GM23338 (cell line): Measurements from ENCODE around the gene PPP1R15B. TPM values are rescaled to one million over a fixed set of nuclear protein-coding genes. Genes with fewer than 3 reads are reported as not detected.

Experiments
- ATAC-seq: fragments of 200-7000 bp; cut with Tn5 transposase; 3 replicates; pipeline ENCODE4 v1.9.1; 2020
- DNase-seq: peaks from one replicate; pipeline ENCODE4 v3.0.0-alpha.2; 2015; ENCODE audit warnings: low spot score
- H2AFZ ChIP-seq: fragments of 200-600 bp; sonication (generic); 2 replicates; pipeline ENCODE4 v1.8.0; 2016; ENCODE audit warnings: antibody characterized with exemption, mild to moderate bottlenecking, moderate library complexity
- H3F3A ChIP-seq: fragments of 200-600 bp; sonication (generic); replicated peaks from 2 replicates; pipeline ENCODE4 v1.8.0; 2017; ENCODE audit warnings: antibody characterized with exemption, mixed run types, low read depth
- H3K27ac ChIP-seq: fragments of 200-600 bp; sonication (generic); 2 replicates; pipeline ENCODE4 v1.6.1; 2016; ENCODE audit warnings: low read depth
- H3K27me3 ChIP-seq: fragments of 200-600 bp; sonication (generic); 2 replicates; pipeline ENCODE4 v1.8.0; 2016; ENCODE audit warnings: mild to moderate bottlenecking, mixed run types, moderate library complexity; ENCODE audit not compliant: insufficient read depth
- H3K36me3 ChIP-seq: fragments of 200-600 bp; sonication (generic); 2 replicates; pipeline ENCODE4 v1.8.0; 2016; ENCODE audit warnings: mild to moderate bottlenecking; ENCODE audit not compliant: insufficient read depth
- H3K4me1 ChIP-seq: fragments of 200-600 bp; sonication (generic); 2 replicates; pipeline ENCODE4 v1.8.0; 2016; ENCODE audit warnings: mild to moderate bottlenecking, moderate library complexity; ENCODE audit not compliant: insufficient read depth
- H3K4me2 ChIP-seq: fragments of 200-600 bp; sonication (generic); 2 replicates; pipeline ENCODE4 v1.7.1; 2017; ENCODE audit warnings: mixed run types
- H3K4me3 ChIP-seq: fragments of 200-600 bp; sonication (generic); 2 replicates; pipeline ENCODE4 v1.6.1; 2016; ENCODE audit warnings: mixed run types
- H3K79me2 ChIP-seq: fragments of 200-600 bp; sonication (generic); replicated peaks from 2 replicates; pipeline ENCODE4 v1.8.0; 2017; ENCODE audit warnings: mild to moderate bottlenecking; ENCODE audit not compliant: insufficient read depth
- H3K9me2 ChIP-seq: fragments of 200-600 bp; sonication (generic); 2 replicates; pipeline ENCODE4 v1.8.0; 2017; ENCODE audit not compliant: insufficient read depth
- H4K20me1 ChIP-seq: fragments of 200-600 bp; sonication (generic); replicated peaks from 2 replicates; pipeline ENCODE4 v1.8.0; 2017; ENCODE audit warnings: mild to moderate bottlenecking; ENCODE audit not compliant: insufficient read depth
- H3K27ac Mint-ChIP-seq: 2 replicates; pipeline ENCODE4 v1.8.0; 2020; ENCODE audit warnings: inconsistent platforms, mild to moderate bottlenecking, moderate library complexity, mixed read lengths
- H3K27me3 Mint-ChIP-seq: 3 replicates; pipeline ENCODE4 v1.8.0; 2022; ENCODE audit warnings: low read depth, mild to moderate bottlenecking, moderate library complexity, mixed read lengths, inconsistent platforms; ENCODE audit not compliant: insufficient read depth, poor library complexity
- H3K36me3 Mint-ChIP-seq: 3 replicates; pipeline ENCODE4 v1.8.0; 2021; ENCODE audit warnings: low read depth, mild to moderate bottlenecking, inconsistent platforms, moderate library complexity, mixed read lengths
- H3K4me1 Mint-ChIP-seq: 3 replicates; pipeline ENCODE4 v1.8.0; 2020; ENCODE audit warnings: mild to moderate bottlenecking, inconsistent platforms, mixed read lengths
- H3K4me3 Mint-ChIP-seq: 3 replicates; pipeline ENCODE4 v1.8.0; 2021; ENCODE audit warnings: moderate library complexity, mild to moderate bottlenecking, inconsistent platforms, mixed read lengths
- H3K9me3 Mint-ChIP-seq: 3 replicates; pipeline ENCODE4 v1.8.0; 2020; ENCODE audit warnings: moderate library complexity, mild to moderate bottlenecking, inconsistent platforms, mixed read lengths
- CREB1 ChIP-seq: fragments of 250-450 bp; sonication (Bioruptor Pico); IDR thresholded peaks from 2 replicates; pipeline ENCODE4 v1.5.0; 2020; ENCODE audit warnings: low read depth, mild to moderate bottlenecking, moderate library complexity
- EZH2 ChIP-seq: fragments of 200-600 bp; sonication (generic); IDR thresholded peaks from one replicate; pipeline ENCODE4 v1.8.0; 2017; ENCODE audit warnings: antibody characterized with exemption, mild to moderate bottlenecking, low read depth; ENCODE audit not compliant: unreplicated experiment
- EZH2phosphoT487 ChIP-seq: fragments of 200-600 bp; sonication (generic); IDR thresholded peaks from one replicate; pipeline ENCODE4 v1.8.1; 2018; ENCODE audit warnings: antibody characterized with exemption; ENCODE audit not compliant: unreplicated experiment
- JUNB ChIP-seq: IDR thresholded peaks from one replicate; pipeline ENCODE4 v1.6.1; 2016; ENCODE audit warnings: antibody characterized with exemption; ENCODE audit not compliant: unreplicated experiment
- NANOG ChIP-seq: IDR thresholded peaks from 2 replicates; pipeline ENCODE4 v1.6.1; 2016; ENCODE audit warnings: antibody characterized with exemption, borderline replicate concordance
- POLR2AphosphoS5 ChIP-seq: IDR thresholded peaks from 2 replicates; pipeline ENCODE4 v1.6.1; 2016; ENCODE audit warnings: antibody characterized with exemption, low read depth
- REST ChIP-seq: IDR thresholded peaks from one replicate; pipeline ENCODE4 v1.6.1; 2018; ENCODE audit warnings: antibody characterized with exemption; ENCODE audit not compliant: unreplicated experiment
- STAT1 ChIP-seq: IDR thresholded peaks from one replicate; pipeline ENCODE4 v1.6.1; 2016; ENCODE audit warnings: antibody characterized with exemption; ENCODE audit not compliant: unreplicated experiment
- ZNF114 ChIP-seq: fragments of 250-450 bp; sonication (Bioruptor Pico); IDR thresholded peaks from 2 replicates; pipeline ENCODE4 v1.5.0; 2020; ENCODE audit warnings: mild to moderate bottlenecking, moderate library complexity
- polyA plus RNA-seq: library from polyadenylated mRNA; unstranded; fragments of >200 nt; fragmentation: Nextera tagmentation; extraction: Ambion mirVana; gene quantifications from 2 replicates; pipeline ENCODE4 v1.2.1, GENCODE V29; 2016
- total RNA-seq: library from RNA; depleted of rRNA; stranded (reverse); fragments of >200 nt; shearing (Covaris generic); gene quantifications from 2 replicates; pipeline ENCODE4 v1.2.3, GENCODE V29; 2014
- TF ChIP-seq, protein P1 (sequence below), 2 experiments: fragments of 200-600 bp in 1 of 2; sonication (generic) in 1 of 2; conservative IDR thresholded peaks; 2 replicates each; pipeline versions ENCODE4 v1.5.1 to v1.6.1; 2016 to 2017; ENCODE audit warnings: antibody characterized with exemption in 2 of 2, low read depth in 2 of 2, mild to moderate bottlenecking in 2 of 2, moderate library complexity in 1 of 2

The PPP1R15B gene
- total and polyA plus RNA-seq, 2 experiments from 2014 or later, result 17.3 to 64.3 TPM

GRCh38 chr1:204390751-204391466, 20.7 kb downstream of the PPP1R15B start:
- no peaks in the 10 kb centered on the region for H3K9me2 ChIP-seq
- no peaks in the 10 kb centered on the region for H3F3A ChIP-seq
- no peak for TF ChIP-seq EZH2
- Mint-ChIP-seq H3K9me3 (no peaks in the 10 kb centered on the region), H3K4me3 (no peak overlapping the region), H3K36me3 (no peaks in the 10 kb centered on the region), H3K27ac (no peak overlapping the region), H3K4me1 (no peaks in the 10 kb centered on the region), H3K27me3 (no peaks in the 10 kb centered on the region)
- DNase-seq (no peak), ATAC-seq (no peak)
- H4K20me1 ChIP-seq, result no peaks in the 10 kb centered on the region
- no peaks in the 10 kb centered on the region for H3K79me2 ChIP-seq
- H3K4me2 ChIP-seq, result no peak overlapping the region
- H2AFZ ChIP-seq, result no peak overlapping the region
- no peak overlapping the region for H3K27ac ChIP-seq
- H3K4me3 ChIP-seq, result no peak overlapping the region
- no peaks in the 10 kb centered on the region for H3K27me3 ChIP-seq
- no peaks in the 10 kb centered on the region for H3K4me1 ChIP-seq
- no peaks in the 10 kb centered on the region for H3K36me3 ChIP-seq

- TF ChIP-seq JUNB (no peak), STAT1 (no peak), EZH2phosphoT487 (no peak), EZH2 (no peak)
- TF ChIP-seq, protein P1, sequence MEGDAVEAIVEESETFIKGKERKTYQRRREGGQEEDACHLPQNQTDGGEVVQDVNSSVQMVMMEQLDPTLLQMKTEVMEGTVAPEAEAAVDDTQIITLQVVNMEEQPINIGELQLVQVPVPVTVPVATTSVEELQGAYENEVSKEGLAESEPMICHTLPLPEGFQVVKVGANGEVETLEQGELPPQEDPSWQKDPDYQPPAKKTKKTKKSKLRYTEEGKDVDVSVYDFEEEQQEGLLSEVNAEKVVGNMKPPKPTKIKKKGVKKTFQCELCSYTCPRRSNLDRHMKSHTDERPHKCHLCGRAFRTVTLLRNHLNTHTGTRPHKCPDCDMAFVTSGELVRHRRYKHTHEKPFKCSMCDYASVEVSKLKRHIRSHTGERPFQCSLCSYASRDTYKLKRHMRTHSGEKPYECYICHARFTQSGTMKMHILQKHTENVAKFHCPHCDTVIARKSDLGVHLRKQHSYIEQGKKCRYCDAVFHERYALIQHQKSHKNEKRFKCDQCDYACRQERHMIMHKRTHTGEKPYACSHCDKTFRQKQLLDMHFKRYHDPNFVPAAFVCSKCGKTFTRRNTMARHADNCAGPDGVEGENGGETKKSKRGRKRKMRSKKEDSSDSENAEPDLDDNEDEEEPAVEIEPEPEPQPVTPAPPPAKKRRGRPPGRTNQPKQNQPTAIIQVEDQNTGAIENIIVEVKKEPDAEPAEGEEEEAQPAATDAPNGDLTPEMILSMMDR (conservative IDR thresholded peaks at IDR 0.05; ENCODE audit: low read depth in 2 of 2), result no peak
- Mint-ChIP-seq H3K27ac (no peak overlapping the region), H3K4me1 (no peaks in the 10 kb centered on the region), H3K36me3 (no peaks in the 10 kb centered on the region), H3K9me3 (no peaks in the 10 kb centered on the region), H3K27me3 (no peaks in the 10 kb centered on the region), H3K4me3 (no peak overlapping the region)
- H2AFZ ChIP-seq, result no peak overlapping the region
- no peak overlapping the region for H3K27ac ChIP-seq
- no peaks in the 10 kb centered on the region for H3K79me2 ChIP-seq
- DNase-seq, result no peak
- H4K20me1 ChIP-seq, result no peaks in the 10 kb centered on the region
- H3K4me2 ChIP-seq, result no peak overlapping the region
- no peaks in the 10 kb centered on the region for H3K9me2 ChIP-seq
- H3K36me3 ChIP-seq, result no peaks in the 10 kb centered on the region
- peaks cover 5% of the 10 kb centered on the region; the same call in 1 of the 2 replicates for H3K27me3 ChIP-seq
- no peaks in the 10 kb centered on the region for H3K4me1 ChIP-seq
- H3K4me3 ChIP-seq, result no peak overlapping the region
- ATAC-seq, result no peak
- H3F3A ChIP-seq, result no peaks in the 10 kb centered on the region
These were observed 25.9 kb downstream of the PPP1R15B start for GRCh38 chr1:204385727-204386126.

DNA sequence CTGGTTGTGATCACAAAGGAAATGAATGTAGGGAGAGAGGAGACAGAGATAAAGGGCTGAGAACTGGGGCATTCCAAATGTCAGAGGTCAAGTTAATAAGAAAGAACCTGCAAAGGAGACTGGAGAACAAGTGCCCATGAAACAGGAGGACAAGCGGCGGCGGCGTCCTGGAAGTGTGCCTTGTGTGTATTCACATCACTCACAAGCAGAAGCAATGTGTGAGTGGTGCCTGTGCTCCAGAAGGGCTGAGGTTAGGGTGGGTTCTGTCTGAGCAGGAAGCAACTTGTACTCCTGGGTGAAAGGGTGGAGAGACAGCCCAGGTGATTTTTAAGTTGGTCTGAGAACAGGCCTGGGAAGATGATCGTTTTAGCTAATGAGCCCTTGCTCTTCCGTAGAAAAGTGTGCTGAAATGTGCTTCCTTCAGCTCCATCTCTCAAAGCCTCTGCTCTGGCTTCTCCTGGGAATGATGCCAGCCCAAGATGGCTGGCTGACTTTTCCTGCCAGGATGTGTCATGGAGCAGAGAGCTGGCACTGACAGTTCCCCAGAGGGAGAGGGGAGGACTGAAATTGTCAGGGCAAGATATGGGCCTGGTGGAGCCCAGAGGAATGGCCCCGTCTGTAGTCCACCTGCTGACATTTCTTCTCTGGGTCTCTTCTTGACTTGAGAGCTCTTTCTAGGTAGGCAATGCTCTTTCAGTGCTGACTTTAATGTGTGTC, 26.8 kb downstream of the PPP1R15B start:
- ATAC-seq (no peak), DNase-seq (no peak)
- Mint-ChIP-seq H3K9me3 (no peaks in the 10 kb centered on the region), H3K4me1 (no peaks in the 10 kb centered on the region), H3K36me3 (no peaks in the 10 kb centered on the region), H3K4me3 (no peak overlapping the region), H3K27ac (no peak overlapping the region), H3K27me3 (no peaks in the 10 kb centered on the region)
- H3K9me2 ChIP-seq, result no peaks in the 10 kb centered on the region
- H3K4me1 ChIP-seq, result no peaks in the 10 kb centered on the region
- no peaks in the 10 kb centered on the region; the same call in 1 of the 2 replicates for H3K79me2 ChIP-seq
- H3K36me3 ChIP-seq, result no peaks in the 10 kb centered on the region
- no peaks in the 10 kb centered on the region for H4K20me1 ChIP-seq
- TF ChIP-seq ZNF114 (no peak), NANOG (no peak), JUNB (no peak), CREB1 (no peak), REST (no peak), POLR2AphosphoS5 (no peak)
- H3K4me3 ChIP-seq, result no peak overlapping the region
- H3K4me2 ChIP-seq, result no peak overlapping the region
- peaks cover 14% of the 10 kb centered on the region for H3K27me3 ChIP-seq
- H2AFZ ChIP-seq, result no peak overlapping the region
- H3F3A ChIP-seq, result no peaks in the 10 kb centered on the region
- no peak overlapping the region for H3K27ac ChIP-seq
